HL-60 (cell line): ENCODE measurements around the gene LALBA.
"Not testable (repeated sequence)": the region's sequence is repeated elsewhere in the genome, so short reads cannot be mapped to it uniquely, and the experiment has no call there.

Experiments used
- DNase-seq, 2 experiments: peaks; one replicate each; pipeline ENCODE4 v3.0.0-alpha.2; 2010 to 2020; ENCODE audit warnings: low read depth in 1 of 2, low spot score in 1 of 2
- H3K27ac ChIP-seq: fragments of 250-450 bp; sonication (Bioruptor Pico); replicated peaks from 2 replicates; pipeline ENCODE4 v1.5.1; 2020; ENCODE audit warnings: mild to moderate bottlenecking, moderate library complexity
- H3K27me3 ChIP-seq: fragments of 250-450 bp; sonication (Bioruptor Pico); 2 replicates; pipeline ENCODE4 v1.5.1; 2021; ENCODE audit warnings: mild to moderate bottlenecking, moderate library complexity; ENCODE audit not compliant: insufficient read depth, poor library complexity, severe bottlenecking
- H3K4me3 ChIP-seq: replicated peaks from 2 replicates; pipeline ENCODE4 v1.5.1; 2011; ENCODE audit warnings: mild to moderate bottlenecking, control low read depth, low read length; ENCODE audit not compliant: insufficient read depth
- GABPA ChIP-seq: IDR thresholded peaks from 2 replicates; pipeline ENCODE4 v1.6.1; 2012; ENCODE audit warnings: low read depth
- SPI1 ChIP-seq: IDR thresholded peaks from 2 replicates; pipeline ENCODE4 v1.6.1; 2012; ENCODE audit warnings: low read depth, mild to moderate bottlenecking, borderline replicate concordance
- TF ChIP-seq, protein P1 (sequence below): IDR thresholded peaks from one replicate; pipeline ENCODE4 v1.5.1; 2011; ENCODE audit warnings: low read length, control low read depth, inconsistent platforms; ENCODE audit not compliant: insufficient read depth
- TF ChIP-seq, protein P2 (sequence below): IDR thresholded peaks from 2 replicates; pipeline ENCODE4 v1.6.1; 2012; ENCODE audit warnings: low read depth; ENCODE audit not compliant: insufficient replicate concordance

LALBA gene

DNA sequence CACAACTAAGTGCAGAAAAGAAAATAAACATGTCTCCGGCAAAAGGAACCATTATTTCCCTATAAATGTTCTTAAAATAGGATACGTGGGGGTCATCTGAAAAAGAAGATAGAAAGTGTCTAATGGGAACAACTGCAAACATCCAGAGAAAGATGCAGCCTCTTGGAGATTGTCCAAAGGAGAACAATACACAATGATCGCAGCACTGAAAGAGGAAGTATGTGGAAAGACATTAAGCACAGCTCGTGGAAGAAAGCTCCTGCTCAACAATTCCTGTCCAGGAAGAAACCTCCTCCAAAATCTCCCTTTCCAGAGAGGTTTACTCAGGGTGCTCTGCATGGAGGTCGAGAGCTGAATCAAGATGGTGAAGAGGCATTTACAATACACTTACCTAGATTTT lies 2.5 kb upstream of the LALBA start:
- TF ChIP-seq SPI1 = no peak
- TF ChIP-seq, protein P1, sequence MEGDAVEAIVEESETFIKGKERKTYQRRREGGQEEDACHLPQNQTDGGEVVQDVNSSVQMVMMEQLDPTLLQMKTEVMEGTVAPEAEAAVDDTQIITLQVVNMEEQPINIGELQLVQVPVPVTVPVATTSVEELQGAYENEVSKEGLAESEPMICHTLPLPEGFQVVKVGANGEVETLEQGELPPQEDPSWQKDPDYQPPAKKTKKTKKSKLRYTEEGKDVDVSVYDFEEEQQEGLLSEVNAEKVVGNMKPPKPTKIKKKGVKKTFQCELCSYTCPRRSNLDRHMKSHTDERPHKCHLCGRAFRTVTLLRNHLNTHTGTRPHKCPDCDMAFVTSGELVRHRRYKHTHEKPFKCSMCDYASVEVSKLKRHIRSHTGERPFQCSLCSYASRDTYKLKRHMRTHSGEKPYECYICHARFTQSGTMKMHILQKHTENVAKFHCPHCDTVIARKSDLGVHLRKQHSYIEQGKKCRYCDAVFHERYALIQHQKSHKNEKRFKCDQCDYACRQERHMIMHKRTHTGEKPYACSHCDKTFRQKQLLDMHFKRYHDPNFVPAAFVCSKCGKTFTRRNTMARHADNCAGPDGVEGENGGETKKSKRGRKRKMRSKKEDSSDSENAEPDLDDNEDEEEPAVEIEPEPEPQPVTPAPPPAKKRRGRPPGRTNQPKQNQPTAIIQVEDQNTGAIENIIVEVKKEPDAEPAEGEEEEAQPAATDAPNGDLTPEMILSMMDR = no peak
- Histone ChIP-seq H3K27me3 (no peaks in the 10 kb centered on the region), H3K4me3 (no peak overlapping the region), H3K27ac (no peak overlapping the region)
- peak in 1 of 2 experiments; percentile 5 for DNase-seq

DNA sequence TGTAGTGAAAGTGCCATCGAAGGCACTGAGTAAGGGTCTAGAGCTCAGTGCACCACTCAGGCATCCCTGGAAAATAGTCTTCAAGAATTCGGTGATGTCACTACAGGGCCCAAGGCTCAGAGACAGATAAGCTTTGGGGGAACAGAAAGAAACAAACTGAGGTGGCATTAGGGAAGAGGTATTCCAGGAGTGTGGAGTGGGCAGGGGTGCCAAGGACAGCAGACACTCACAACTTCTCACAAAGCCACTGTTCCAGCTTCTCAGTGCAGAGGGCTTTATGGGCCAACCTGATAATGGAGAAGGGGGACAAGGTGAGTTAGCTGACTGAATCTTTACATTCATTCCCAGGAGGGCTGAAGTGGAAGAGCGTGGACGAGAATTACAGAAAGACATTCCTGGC lies 2.1 kb downstream of the LALBA start:
- TF ChIP-seq, protein P1 = no peak
- no peak for TF ChIP-seq GABPA
- TF ChIP-seq, protein P2, sequence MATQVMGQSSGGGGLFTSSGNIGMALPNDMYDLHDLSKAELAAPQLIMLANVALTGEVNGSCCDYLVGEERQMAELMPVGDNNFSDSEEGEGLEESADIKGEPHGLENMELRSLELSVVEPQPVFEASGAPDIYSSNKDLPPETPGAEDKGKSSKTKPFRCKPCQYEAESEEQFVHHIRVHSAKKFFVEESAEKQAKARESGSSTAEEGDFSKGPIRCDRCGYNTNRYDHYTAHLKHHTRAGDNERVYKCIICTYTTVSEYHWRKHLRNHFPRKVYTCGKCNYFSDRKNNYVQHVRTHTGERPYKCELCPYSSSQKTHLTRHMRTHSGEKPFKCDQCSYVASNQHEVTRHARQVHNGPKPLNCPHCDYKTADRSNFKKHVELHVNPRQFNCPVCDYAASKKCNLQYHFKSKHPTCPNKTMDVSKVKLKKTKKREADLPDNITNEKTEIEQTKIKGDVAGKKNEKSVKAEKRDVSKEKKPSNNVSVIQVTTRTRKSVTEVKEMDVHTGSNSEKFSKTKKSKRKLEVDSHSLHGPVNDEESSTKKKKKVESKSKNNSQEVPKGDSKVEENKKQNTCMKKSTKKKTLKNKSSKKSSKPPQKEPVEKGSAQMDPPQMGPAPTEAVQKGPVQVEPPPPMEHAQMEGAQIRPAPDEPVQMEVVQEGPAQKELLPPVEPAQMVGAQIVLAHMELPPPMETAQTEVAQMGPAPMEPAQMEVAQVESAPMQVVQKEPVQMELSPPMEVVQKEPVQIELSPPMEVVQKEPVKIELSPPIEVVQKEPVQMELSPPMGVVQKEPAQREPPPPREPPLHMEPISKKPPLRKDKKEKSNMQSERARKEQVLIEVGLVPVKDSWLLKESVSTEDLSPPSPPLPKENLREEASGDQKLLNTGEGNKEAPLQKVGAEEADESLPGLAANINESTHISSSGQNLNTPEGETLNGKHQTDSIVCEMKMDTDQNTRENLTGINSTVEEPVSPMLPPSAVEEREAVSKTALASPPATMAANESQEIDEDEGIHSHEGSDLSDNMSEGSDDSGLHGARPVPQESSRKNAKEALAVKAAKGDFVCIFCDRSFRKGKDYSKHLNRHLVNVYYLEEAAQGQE = no peak
- no peak overlapping the region for H3K4me3 ChIP-seq
- H3K27me3 ChIP-seq = no peaks in the 10 kb centered on the region
- no peak for DNase-seq
- H3K27ac ChIP-seq = no peak overlapping the region

DNA sequence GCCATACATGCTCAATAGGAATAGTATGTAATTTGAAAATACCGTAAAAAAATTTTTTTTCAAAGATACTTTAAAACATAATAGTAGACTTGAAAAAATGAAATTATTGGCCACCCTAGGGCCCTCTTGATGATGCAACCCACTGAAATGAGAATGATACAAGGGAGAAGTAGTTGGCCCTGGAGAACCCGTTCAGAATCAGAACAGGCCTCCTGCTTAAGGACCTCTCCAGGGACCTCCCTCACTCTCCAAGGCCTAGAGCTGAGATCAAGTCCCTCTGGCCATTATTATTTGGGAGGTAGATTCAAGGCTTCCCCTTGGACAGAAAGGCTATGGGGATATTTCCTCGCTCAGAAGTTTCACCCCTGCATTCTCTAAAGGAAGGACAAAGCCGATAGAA lies 11.9 kb downstream of the LALBA start:
- TF ChIP-seq, protein P2 = no peak

DNA sequence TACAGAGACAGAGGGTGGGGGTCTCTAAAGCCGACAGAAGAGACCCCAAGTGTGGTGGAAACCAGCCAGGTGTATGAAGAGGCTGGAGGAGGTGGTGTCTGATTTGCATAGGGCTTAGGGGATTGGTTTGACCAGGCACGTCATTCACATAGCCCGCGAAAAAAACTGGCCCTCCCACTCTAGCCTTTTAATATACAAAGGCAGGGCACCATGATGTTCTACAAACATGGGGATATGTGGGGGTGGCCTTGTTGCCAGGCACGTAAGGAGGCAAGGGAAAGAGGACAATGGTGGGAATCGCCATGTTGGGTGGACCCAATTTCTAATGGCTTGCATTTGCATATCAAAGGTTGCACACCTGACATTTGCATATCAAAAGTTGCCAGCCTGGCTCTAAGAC lies 13.2 kb downstream of the LALBA start:
- no peak overlapping the region for H3K27ac ChIP-seq
- no peak overlapping the region for H3K4me3 ChIP-seq
- DNase-seq = no peak
- TF ChIP-seq, protein P2 = no peak
- no peaks in the 10 kb centered on the region for H3K27me3 ChIP-seq

More for the DNA sequence above, 11.9 kb downstream of the LALBA start:
- Histone ChIP-seq H3K4me3 (no peak overlapping the region), H3K27ac (no peak overlapping the region), H3K27me3 (peaks cover 4% of the 10 kb centered on the region)
- no peak for DNase-seq

DNA sequence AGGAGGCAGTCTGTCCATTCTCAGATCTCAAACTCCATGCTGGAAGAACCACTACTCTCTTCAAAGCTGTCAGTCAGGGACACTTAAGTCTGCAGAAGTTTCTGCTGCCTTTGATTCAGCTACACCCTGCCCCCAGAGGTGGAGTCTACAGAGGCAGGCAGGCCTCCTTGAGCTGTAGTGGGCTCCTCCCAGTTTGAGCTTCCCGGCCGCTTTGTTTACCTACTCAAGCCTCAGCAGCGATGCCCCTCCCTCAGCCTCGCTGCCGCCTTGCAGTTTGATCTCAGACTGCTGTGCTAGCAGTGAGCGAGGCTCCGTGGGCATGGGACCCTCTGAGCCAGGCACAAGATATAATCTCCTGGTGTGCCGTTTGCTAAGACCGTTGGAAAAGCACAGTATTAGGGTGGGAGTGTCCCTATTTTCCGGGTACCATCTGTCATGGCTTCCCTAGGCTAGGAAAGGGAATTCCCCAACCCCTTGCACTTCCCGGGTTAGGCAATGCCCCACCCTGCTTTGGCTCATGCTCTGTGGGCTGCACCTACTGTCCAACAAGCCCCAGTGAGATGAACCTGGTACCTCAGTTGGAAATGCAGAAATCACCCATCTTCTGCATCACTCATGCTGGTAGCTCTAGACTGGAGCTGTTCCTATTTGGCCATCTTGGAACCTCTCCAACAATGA lies 16.0 kb downstream of the LALBA start:
- not testable (repeated sequence) for DNase-seq, H3K27me3 ChIP-seq, H3K4me3 ChIP-seq, H3K27ac ChIP-seq

DNA sequence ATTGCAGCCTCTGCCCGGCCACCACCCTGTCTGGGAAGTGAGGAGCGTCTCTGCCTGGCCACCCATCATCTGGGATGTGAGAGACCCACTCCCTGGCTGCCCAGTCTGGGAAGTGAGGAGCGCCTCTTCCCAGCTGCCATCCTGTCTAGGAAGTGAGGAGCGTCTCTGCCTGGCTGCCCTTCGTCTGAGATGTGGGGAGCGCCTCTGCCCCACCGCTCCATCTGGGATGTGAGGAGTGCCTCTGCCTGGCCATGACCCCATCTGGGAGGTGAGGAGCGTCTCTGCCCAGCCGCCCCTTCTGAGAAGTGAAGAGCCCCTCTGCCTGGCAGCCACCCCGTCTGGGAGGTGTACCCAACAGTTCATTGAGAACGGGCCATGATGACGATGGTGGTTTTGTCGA lies 18.2 kb downstream of the LALBA start:
- H3K27me3 ChIP-seq, H3K27ac ChIP-seq, DNase-seq, H3K4me3 ChIP-seq: not testable (repeated sequence)

DNA sequence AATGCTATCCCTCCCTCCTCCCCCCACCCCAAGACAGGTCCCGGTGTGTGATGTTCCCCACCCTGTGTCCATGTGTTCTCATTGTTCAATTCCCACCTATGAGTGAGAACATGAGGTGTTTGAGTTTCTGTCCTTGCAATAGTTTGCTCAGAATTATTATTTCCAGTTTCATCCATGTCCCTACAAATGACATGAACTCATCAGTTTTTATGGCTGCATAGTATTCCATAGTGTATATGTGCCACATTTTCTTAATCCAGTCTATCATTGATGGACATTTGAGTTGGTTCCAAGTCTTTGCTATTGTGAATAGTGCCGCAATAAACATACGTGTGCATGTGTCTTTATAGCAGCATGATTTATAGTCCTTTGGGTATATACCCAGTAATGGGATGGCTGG lies 22.8 kb downstream of the LALBA start:
- not testable (repeated sequence) for H3K27me3 ChIP-seq, H3K27ac ChIP-seq, DNase-seq, H3K4me3 ChIP-seq
